Fibroblast of pulmonary artery (primary cell): ENCODE results near the gene RUFY3.

Source experiments
- DNase-seq: peaks from one replicate; pipeline ENCODE4 v3.0.0-alpha.2; 2010; ENCODE audit warnings: low read depth
- H3K4me3 ChIP-seq: replicated peaks from 2 replicates; pipeline ENCODE4 v1.5.1; 2011; ENCODE audit warnings: low read depth, mild to moderate bottlenecking, control low read depth, low read length, moderate library complexity
- TF ChIP-seq, protein P1 (sequence below): IDR thresholded peaks from 2 replicates; pipeline ENCODE4 v1.5.1; 2011; ENCODE audit warnings: mild to moderate bottlenecking, control low read depth, low read length, inconsistent platforms; ENCODE audit errors: missing control alignments

Gene RUFY3

DNA sequence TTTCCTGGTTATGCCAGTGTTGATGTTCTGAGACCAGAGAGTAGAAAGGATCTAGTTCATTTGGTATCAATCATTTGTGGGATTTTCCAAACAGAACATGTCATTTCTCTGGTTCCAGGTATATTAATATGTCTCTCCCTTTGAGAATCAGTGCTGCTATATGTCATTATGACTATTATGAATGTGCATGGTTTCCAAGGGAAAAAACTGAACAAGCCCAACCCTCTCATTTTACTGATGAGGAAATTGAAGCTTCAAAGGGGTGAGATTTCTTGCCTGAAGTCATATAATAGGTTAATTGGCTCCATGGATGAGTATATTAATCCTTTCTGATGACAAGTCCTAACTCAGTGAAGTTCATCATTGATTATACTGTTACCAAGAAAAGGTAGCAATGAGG is 31.9 kb downstream of the RUFY3 start:
- DNase-seq = no peak
- no peak overlapping the region for H3K4me3 ChIP-seq
- TF ChIP-seq, protein P1, sequence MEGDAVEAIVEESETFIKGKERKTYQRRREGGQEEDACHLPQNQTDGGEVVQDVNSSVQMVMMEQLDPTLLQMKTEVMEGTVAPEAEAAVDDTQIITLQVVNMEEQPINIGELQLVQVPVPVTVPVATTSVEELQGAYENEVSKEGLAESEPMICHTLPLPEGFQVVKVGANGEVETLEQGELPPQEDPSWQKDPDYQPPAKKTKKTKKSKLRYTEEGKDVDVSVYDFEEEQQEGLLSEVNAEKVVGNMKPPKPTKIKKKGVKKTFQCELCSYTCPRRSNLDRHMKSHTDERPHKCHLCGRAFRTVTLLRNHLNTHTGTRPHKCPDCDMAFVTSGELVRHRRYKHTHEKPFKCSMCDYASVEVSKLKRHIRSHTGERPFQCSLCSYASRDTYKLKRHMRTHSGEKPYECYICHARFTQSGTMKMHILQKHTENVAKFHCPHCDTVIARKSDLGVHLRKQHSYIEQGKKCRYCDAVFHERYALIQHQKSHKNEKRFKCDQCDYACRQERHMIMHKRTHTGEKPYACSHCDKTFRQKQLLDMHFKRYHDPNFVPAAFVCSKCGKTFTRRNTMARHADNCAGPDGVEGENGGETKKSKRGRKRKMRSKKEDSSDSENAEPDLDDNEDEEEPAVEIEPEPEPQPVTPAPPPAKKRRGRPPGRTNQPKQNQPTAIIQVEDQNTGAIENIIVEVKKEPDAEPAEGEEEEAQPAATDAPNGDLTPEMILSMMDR = no peak

DNA sequence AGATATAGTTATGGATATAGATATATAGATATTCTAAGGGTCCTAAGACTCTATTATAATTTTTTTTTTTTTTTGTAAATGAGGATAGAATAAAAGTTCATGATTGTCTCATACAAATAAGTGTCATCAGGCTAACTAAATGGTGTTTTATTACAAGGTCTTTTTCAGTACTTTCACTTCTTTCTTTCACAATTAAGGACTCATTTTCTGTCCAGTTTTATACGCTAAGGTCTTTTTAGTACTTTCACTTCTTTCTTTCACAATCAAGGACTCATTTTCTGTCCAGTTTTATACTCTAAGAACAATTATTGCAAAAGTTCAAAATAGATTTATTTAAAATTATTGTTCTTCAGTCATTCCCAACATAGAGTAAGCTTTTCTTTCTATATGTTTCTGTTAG is 32.7 kb downstream of the RUFY3 start:
- TF ChIP-seq, protein P1 = no peak
- H3K4me3 ChIP-seq = no peak overlapping the region
- DNase-seq = no peak

DNA sequence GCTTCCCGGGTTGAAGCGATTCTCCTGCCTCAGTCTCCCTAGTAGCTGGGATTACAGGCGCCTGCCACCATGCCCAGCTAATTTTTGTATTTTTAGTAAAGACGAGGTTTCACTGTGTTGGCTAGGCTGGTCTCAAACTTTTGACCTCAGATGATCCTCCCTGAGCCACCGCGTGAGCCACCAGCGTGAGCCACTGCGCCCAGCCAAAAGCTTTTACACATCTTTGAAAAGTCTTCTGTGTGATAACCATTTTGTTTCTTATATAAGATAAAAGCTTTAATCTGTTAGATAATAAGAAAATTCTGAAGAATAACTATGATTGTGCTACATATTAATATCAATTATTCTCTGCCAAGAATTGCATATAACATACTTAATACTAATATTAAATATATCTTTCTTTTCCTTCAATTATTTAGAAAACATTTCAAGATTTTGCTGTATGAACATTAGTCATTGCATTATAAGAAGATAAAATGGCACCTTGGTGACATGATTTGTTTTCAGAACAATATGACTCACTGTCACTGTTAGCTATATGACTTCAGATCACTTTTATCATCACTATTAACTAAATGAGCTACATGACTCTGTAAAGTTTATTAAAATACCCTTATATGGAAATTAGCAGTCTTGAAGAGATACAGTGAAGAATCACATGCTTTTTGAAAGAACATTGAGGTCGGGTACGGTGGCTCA is 33.4 kb downstream of the RUFY3 start:
- TF ChIP-seq, protein P1 = no peak
- DNase-seq = no peak
- H3K4me3 ChIP-seq = no peak overlapping the region

DNA sequence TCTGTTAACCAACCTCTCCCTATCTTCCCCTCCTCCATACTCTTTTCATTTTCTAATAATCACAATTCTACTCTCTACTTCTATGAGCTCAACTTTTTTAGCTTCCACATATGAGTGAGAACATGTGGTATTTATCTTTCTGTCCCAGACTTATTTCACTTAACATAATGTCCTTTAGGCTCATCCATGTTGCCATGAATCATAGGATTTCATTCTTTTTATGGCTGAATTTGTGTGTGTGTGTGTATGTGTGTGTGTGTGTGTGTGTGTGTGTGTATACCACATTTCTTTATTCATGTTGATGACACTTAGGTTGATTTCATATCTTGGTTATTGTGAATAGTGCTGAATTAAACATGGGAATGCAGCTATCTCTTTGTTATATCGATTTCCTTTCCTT is 37.4 kb downstream of the RUFY3 start:
- TF ChIP-seq, protein P1 = no peak
- no peak overlapping the region for H3K4me3 ChIP-seq

DNA sequence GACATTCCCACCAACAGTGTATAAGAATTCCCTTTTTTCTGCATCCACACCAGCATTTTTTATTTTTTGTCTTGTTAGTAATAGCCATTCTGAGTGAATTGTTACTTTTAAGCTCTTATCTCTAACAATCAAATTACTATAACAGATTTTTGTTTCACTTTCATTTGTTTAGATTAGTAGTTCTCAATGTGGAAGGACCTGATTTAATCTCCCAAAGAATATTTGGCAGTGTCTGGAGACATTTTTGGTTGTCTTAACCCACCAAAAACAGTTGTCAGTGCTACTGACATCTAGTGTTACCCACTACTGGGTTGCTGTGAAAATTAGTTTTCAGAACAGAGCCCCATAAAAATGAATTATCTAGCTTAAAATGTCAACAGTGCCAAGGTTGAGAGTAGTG is 37.9 kb downstream of the RUFY3 start:
- TF ChIP-seq, protein P1 = no peak
- H3K4me3 ChIP-seq = no peak overlapping the region
- no peak for DNase-seq

More for the DNA sequence above, 37.4 kb downstream of the RUFY3 start:
- DNase-seq = no peak

DNA sequence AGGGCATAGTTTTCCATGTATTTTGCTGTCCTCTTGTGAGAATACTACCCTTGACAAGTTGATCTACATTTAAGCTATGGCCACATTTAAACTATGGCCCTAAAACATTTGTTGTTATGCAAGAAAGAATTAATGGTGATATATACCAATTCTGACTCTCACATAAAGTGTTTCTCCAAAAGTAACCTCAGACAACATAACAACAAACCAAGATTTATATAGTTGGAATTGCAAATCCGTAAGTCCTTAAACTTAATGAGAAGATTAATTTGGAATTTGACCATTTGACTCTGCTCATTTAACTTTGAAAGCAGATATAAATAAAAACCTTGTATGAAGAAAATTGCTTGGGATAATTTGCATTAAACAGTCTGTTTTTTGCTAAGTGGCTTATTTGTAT is 38.9 kb downstream of the RUFY3 start:
- H3K4me3 ChIP-seq = no peak overlapping the region
- TF ChIP-seq, protein P1 = no peak
- DNase-seq = no peak

DNA sequence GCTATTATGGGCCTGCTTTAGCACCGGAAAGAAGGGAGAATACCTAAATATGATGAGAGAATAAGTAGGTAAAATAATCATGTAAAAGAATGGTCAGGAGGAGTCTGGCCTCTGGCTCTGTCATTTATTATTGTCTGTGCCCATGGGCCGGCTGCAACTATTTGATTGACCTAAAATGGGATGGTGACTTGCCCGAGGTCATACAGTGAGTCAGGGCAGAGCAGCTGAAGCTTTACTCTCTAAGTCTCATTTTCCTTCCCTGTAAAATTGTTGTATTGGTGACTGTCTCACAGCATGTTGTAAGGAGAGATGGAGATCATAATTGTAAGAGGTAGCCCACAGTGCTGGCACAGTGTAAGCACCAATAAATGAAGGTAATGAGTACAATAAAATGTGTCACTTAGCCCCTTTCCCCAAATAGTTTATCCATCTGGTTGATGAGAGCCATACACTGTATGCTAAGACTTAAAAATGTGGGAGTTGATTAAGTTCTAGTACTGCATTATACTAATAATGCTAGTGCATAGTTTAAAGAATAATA is 39.6 kb downstream of the RUFY3 start:
- no peak overlapping the region for H3K4me3 ChIP-seq
- no peak for DNase-seq
- TF ChIP-seq, protein P1 = no peak
